Endometrial microvascular endothelial cells (primary cell): Measurements from ENCODE around the gene ABI3BP. TPM values are rescaled to one million over a fixed set of nuclear protein-coding genes. Genes with fewer than 3 reads are reported as not detected.

Experiments
- in situ Hi-C: cut with HindIII; loops from 2 replicates; pipeline ENCODE4 v1.10.0; 2017; ENCODE audit warnings: low sequenced_read_pairs, low pct_unique_long_range_greater_than_20kb; ENCODE audit errors: inconsistent ontology term
- total RNA-seq: library from RNA; depleted of rRNA; stranded (reverse); fragments of >200 nt; gene quantifications from one replicate; pipeline ENCODE4 v1.2.3, GENCODE V29; 2015; ENCODE audit errors: inconsistent ontology term

Gene ABI3BP
- total RNA-seq, 1 donor from 2014 or later, result 53.2 TPM

- in situ Hi-C loops, result loop anchor here (25.0 kb wide), 1 partner anchor 162 kb away; no protein-coding TSS in a partner anchor
Measured at GRCh38 chr3:100899440-100900091, 93.7 kb downstream of the ABI3BP start.

DNA sequence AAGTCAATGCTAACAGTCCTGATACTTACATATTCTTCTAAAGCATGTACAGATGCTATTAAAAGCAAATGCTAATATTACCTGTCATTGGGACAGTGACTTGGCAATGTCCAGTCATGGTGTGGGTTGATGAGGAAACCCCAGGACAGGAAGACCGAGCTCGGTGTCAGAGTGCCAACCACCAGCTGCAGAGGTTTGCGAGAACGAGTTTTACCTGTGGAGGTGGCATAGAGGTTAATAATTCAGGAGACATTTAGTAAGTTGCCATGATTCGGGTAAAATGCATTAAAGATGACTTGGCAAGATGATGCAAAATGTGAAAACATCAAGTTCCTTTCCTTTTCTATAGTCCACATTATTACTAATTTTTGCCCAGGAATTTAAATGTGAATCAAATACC, 94.5 kb downstream of the ABI3BP start:
- in situ Hi-C loops, result loop anchor here (25.0 kb wide), 1 partner anchor 161 kb away; no protein-coding TSS in a partner anchor

DNA sequence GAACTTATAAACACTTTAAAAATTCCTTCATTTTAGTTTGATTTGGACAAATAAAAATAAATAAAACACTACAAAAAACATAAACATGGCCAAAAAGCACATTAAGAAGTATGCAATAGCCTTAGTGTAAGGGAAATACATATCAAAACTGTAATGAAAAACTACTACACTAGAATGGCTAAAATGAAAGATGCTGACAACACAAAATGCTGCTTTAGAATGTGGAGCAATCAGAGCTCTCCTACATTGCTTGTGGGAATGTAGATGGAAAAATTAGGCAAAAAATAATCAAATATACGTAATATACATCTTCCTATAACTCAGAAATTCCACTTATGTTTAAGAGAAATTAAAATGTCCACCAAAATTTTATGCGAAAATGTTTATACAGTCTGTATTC, 96.2 kb downstream of the ABI3BP start:
- in situ Hi-C loops, result loop anchor here (25.0 kb wide), 1 partner anchor 160 kb away; no protein-coding TSS in a partner anchor

- in situ Hi-C loops, result loop anchor here (25.0 kb wide), 1 partner anchor 156 kb away; no protein-coding TSS in a partner anchor
Measured at GRCh38 chr3:100893590-100893989, 99.6 kb downstream of the ABI3BP start.

DNA sequence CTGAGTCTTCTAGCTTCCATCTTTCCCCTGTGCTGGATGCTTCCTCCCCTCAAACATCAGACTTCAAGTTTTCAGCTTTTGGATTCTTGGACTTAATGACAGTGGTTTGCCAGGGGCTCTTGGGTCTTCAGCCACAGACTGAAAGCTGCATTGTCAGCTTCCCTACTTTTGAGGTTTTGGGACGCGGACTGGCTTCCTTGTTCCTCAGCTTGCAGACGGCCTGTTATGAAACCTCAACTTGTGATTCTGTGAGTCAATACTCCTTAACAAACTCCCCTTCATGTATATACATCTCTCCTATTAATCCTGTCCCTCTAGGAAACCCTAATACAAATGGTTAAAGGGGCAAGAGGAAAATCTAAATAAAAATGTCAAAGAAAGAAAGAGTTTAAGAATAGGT, 100.1 kb downstream of the ABI3BP start:
- in situ Hi-C loops, result loop anchor here (25.0 kb wide), 1 partner anchor 156 kb away; no protein-coding TSS in a partner anchor

DNA sequence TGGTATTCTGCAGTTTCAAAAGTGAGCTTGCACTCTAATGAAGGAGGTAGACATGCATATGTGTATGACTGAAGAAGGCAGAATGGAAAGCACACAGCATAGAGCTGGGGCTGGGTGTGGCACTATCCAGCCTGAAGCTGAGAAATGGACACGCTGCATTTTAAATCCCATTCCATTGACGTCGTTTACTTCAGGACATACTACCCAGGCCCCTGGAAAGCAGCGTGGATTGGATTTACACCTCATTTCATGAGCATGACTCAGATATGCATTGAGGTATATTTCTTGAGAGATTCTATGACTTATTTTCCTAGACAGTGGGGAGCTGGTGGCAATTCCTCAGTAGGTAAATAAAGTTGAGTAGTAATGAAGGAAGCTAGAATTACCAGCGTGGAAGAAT, 101.4 kb downstream of the ABI3BP start:
- in situ Hi-C loops, result loop anchor here (25.0 kb wide), 1 partner anchor 155 kb away; no protein-coding TSS in a partner anchor

DNA sequence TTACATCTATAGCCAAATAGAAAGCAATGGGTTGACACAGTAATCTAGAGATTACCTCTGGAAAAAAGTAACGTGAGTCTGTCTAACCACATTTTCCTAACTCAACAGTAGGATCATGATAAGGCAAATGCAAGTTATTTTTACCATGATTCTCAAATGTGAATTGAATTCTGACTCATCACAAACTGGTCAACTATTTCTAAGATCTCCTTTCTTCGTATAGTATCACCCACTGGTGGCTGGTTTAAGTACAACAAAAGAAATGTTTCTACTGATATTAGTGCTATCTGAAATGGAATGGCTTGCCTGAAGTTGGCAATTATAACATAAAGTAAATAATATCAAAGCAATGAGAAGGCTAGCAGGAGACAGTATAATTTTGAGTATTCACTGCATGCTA, 102.2 kb downstream of the ABI3BP start:
- in situ Hi-C loops, result loop anchor here (25.0 kb wide), 1 partner anchor 154 kb away; no protein-coding TSS in a partner anchor

DNA sequence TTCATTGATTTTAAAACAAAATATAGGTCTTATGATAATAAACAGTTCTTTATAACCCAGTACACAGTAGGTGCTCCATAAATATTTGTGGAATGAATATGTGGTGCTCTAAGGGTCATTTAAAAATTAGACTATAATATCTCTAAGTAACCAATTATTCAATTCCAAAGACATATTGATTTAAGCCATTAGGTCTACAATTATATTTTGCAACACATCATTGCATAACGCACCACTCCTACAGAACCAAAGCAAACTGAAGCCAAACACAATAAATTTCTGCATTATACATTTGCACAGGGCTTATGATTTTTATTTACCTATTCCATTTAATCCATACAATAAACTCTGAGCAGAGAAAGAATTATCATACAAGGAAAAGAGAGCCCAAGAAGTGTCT, 104.3 kb downstream of the ABI3BP start:
- in situ Hi-C loops, result loop anchor here (25.0 kb wide), 1 partner anchor 152 kb away; no protein-coding TSS in a partner anchor

DNA sequence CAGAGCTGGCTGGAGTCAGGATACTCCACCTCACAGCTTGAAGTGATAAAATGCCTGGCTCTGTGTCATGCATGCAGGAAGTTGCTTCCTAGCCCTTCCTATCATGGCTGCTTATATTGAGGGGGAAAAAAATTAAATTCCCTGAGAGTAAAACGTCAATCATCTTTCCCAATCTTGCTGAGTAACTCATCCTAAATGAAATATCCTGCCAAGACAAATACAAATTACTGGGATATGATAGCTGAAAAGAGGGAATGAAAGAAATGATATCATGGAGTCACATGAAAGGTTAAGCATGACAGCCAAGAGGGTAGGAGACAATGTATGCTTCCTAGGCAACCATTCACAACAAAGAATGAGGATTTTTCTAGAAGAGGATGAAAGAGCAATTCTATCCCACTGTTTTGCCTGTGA, 110.6 kb downstream of the ABI3BP start:
- in situ Hi-C loops, result loop anchor here (25.0 kb wide), 1 partner anchor 145 kb away; no protein-coding TSS in a partner anchor

- in situ Hi-C loops, result loop anchor here (25.0 kb wide), 1 partner anchor 144 kb away; no protein-coding TSS in a partner anchor
Measured at GRCh38 chr3:100880845-100881244, 112.4 kb downstream of the ABI3BP start.

GRCh38 chr3:100880072-100880471, 113.1 kb downstream of the ABI3BP start:
- in situ Hi-C loops, result loop anchor here (25.0 kb wide), 1 partner anchor 143 kb away; no protein-coding TSS in a partner anchor

- in situ Hi-C loops, result loop anchor here (25.0 kb wide), 1 partner anchor 142 kb away; no protein-coding TSS in a partner anchor
Measured at GRCh38 chr3:100879195-100879810, 113.9 kb downstream of the ABI3BP start.

GRCh38 chr3:100877286-100877685, 115.9 kb downstream of the ABI3BP start:
- in situ Hi-C loops, result loop anchor here (25.0 kb wide), 1 partner anchor 140 kb away; no protein-coding TSS in a partner anchor

DNA sequence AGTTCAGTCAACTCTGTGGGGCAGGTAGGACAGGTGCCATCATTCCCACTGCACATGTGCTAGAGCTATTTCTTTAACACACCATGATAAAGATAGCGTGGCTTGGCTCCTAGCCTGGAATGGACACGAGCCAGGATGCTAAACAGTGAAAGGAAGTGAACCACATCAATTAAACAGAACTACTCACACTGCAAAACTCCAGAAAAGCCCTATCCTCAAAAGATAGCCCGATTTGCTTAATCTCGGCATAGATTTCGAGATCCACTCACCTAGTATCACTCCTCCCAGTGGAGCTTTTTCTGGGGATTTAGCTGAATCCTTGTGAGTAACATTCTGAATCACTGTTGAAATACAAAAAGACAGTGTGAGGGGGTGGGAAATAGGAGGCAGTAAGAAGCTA, 118.0 kb downstream of the ABI3BP start:
- in situ Hi-C loops, result loop anchor here (25.0 kb wide), 1 partner anchor 138 kb away; no protein-coding TSS in a partner anchor

DNA sequence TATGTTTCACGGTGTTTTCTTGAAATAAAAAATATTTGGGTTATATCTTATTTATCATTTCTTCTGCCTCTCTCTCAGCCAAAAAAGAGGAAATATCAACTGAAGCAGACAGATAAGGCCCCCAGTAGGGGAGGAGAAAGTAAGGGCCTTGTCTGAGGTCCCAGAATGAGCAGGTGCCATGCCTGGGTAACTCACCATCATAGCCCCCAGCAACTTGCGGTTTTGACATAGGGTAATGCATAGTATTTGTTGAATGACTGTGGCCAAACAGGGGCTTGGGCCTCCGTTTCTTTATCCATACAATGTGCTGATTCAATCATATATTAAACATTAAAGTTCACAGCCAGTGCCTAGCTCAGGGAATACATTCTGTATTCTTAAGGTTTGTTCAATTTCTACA, 119.6 kb downstream of the ABI3BP start:
- in situ Hi-C loops, result no loop called here

GRCh38 chr3:100871306-100871705, 121.9 kb downstream of the ABI3BP start:
- in situ Hi-C loops, result no loop called here

DNA sequence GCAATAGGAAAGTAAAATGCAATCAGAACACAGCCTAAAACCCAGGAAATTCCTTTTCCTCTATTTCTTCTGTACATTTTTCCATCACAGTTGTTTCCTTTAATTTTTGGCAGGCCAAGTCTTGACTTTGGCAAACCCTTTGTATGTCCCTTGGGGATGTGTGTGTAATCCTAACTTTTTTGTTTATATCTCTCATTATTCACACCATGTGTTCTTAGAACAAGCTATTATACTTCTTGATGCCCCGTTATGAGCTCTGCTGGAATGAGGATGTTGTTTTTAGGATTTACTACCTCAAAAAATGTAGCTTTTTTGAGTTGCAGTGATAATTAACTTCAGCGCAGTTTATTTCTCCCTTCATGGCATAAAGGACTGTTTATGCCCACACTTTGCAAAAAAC, 123.4 kb downstream of the ABI3BP start:
- in situ Hi-C loops, result no loop called here

DNA sequence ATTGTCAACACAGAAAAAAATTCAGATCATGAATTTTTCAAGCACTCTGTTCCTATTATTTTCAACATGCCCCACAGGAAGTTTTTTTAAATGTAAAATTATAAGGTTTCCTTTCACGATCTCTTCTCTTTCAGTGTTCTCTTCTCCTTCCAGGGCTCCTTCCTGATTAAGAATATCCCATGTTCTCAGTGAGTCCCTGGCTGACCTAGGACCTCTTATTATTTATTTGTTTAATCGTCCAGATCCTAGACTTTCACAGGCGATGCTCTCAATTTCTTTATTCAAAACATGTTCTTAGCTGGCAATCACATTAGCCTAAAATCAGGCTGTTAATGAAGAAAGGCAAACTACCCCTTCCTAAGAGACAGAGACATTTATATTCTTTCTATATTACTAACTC, 124.3 kb downstream of the ABI3BP start:
- in situ Hi-C loops, result no loop called here

DNA sequence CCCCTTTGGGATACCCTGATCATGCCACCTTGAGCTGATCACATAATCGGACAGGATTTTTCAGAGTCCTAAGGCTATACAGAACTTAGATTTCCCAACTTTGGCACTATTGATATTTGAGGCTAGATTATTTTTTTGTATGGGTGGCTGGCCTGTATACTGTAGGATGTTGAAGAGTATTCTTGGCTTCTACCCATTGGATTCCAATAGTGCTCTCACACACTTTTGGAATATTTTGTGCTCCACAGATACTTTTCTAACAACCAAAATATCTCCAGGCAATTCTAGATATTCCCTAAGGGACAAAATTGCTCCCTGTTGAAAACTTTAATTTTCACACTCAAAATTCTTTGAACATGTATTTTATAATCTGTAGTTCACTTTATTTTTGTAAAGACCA, 125.1 kb downstream of the ABI3BP start:
- in situ Hi-C loops, result no loop called here

DNA sequence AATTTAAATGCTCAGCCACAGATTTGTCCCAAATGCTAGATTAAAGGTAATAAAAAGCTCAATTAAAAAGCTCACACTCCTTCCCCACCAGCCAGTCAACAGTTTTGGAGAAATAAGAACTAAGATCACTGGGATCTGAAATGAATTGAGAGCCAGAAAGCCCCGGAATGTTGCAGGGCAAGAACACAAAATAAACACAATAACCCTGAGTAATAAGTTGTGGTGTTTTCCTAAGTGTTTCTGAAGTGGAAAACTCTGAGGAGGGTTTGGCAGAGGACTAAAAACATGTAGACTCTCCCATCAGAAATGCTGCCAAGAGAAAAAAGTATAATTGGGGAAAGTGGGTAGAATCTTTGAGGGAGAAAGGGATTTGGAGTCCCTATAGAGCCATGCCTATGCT, 127.8 kb downstream of the ABI3BP start:
- in situ Hi-C loops, result no loop called here
